ENCODE measurements around the gene ENPP3. TPM values are rescaled to one million over a fixed set of nuclear protein-coding genes. Genes with fewer than 3 reads are reported as not detected.
A peak's percentile ranks its signal among the peaks of the same experiment; 100 is the strongest.
"Not testable (repeated sequence)": the region's sequence is repeated elsewhere in the genome, so short reads cannot be mapped to it uniquely, and the experiment has no call there.

The ENPP3 gene
- total RNA-seq, 1 donor from 2014 or later = not detected

GRCh38 chr6:131745476-131745875, 108.4 kb downstream of the ENPP3 start:
- no peak overlapping the region for H3K27ac Mint-ChIP-seq (ENCODE audit: unreplicated experiment)
- no peaks in the 10 kb centered on the region for H3K27me3 Mint-ChIP-seq (ENCODE audit: low read depth)
- no peak overlapping the region for H3K4me3 Mint-ChIP-seq (ENCODE audit: unreplicated experiment)
- no peaks in the 10 kb centered on the region for H3K36me3 Mint-ChIP-seq (ENCODE audit: low read depth)
- H3K9me3 Mint-ChIP-seq (ENCODE audit: low read depth) = no peaks in the 10 kb centered on the region
- no peaks in the 10 kb centered on the region for H3K4me1 Mint-ChIP-seq (ENCODE audit: low read depth)
- no peak for TF ChIP-seq CTCF (IDR thresholded peaks at IDR 0.05)
- no peak for DNase-seq (ENCODE audit: low spot score)

GRCh38 chr6:131747821-131748353, 110.8 kb downstream of the ENPP3 start:
- TF ChIP-seq CTCF (IDR thresholded peaks at IDR 0.05) = no peak
- no peak overlapping the region for H3K27ac Mint-ChIP-seq (ENCODE audit: unreplicated experiment)
- H3K36me3 Mint-ChIP-seq (ENCODE audit: low read depth) = no peaks in the 10 kb centered on the region
- no peaks in the 10 kb centered on the region for H3K27me3 Mint-ChIP-seq (ENCODE audit: low read depth)
- no peaks in the 10 kb centered on the region for H3K4me1 Mint-ChIP-seq (ENCODE audit: low read depth)
- no peaks in the 10 kb centered on the region for H3K9me3 Mint-ChIP-seq (ENCODE audit: low read depth)
- H3K4me3 Mint-ChIP-seq (ENCODE audit: unreplicated experiment) = no peak overlapping the region
- no peak for DNase-seq (ENCODE audit: low spot score)

GRCh38 chr6:131749023-131749422, 111.9 kb downstream of the ENPP3 start:
- Mint-ChIP-seq H3K27me3 (ENCODE audit: low read depth) (no peaks in the 10 kb centered on the region), H3K4me1 (ENCODE audit: low read depth) (peaks cover 6% of the 10 kb centered on the region), H3K27ac (ENCODE audit: unreplicated experiment) (no peak overlapping the region), H3K4me3 (ENCODE audit: unreplicated experiment) (no peak overlapping the region), H3K9me3 (ENCODE audit: low read depth) (no peaks in the 10 kb centered on the region), H3K36me3 (ENCODE audit: low read depth) (no peaks in the 10 kb centered on the region)
- no peak for TF ChIP-seq CTCF (IDR thresholded peaks at IDR 0.05)
- no peak for DNase-seq (ENCODE audit: low spot score)

- not testable (repeated sequence) for H3K9me3 Mint-ChIP-seq (ENCODE audit: low read depth); H3K4me3 Mint-ChIP-seq (ENCODE audit: unreplicated experiment); H3K27ac Mint-ChIP-seq (ENCODE audit: unreplicated experiment); H3K36me3 Mint-ChIP-seq (ENCODE audit: low read depth); H3K27me3 Mint-ChIP-seq (ENCODE audit: low read depth); DNase-seq (ENCODE audit: low spot score)
- peaks cover 18% of the 10 kb centered on the region for H3K4me1 Mint-ChIP-seq (ENCODE audit: low read depth)
Measured at GRCh38 chr6:131751012-131751715, 114.1 kb downstream of the ENPP3 start.

GRCh38 chr6:131754088-131754487, 117.0 kb downstream of the ENPP3 start:
- Mint-ChIP-seq H3K4me3 (ENCODE audit: unreplicated experiment) (no peak overlapping the region), H3K27ac (ENCODE audit: unreplicated experiment) (peak overlapping the region; percentile 45), H3K27me3 (ENCODE audit: low read depth) (no peaks in the 10 kb centered on the region), H3K9me3 (ENCODE audit: low read depth) (peaks cover 12% of the 10 kb centered on the region), H3K36me3 (ENCODE audit: low read depth) (no peaks in the 10 kb centered on the region), H3K4me1 (ENCODE audit: low read depth) (peaks cover 25% of the 10 kb centered on the region)
- no peak for TF ChIP-seq CTCF (IDR thresholded peaks at IDR 0.05)
- no peak for DNase-seq (ENCODE audit: low spot score)

All from chondrocyte (in vitro differentiated cells).